Tibial nerve (tissue), 3 donors: ENCODE data around the gene KRTAP12-2.

ENCODE experiments used
- CTCF ChIP-seq, 5 experiments: fragments of 200-600 bp in 3 of 5; fragments of 450-650 bp in 2 of 5; sonication (generic) in 3 of 5; IDR thresholded peaks; one replicate each; pipeline ENCODE4 v1.5.1; 2016 to 2019; ENCODE audit warnings: antibody characterized with exemption in 5 of 5, mild to moderate bottlenecking in 3 of 5, moderate library complexity in 2 of 5
- POLR2A ChIP-seq, 2 donors: fragments of 450-650 bp; IDR thresholded peaks; one replicate each; pipeline ENCODE4 v1.6.1; 2017; ENCODE audit warnings: antibody characterized with exemption in 2 of 2, mild to moderate bottlenecking in 2 of 2, moderate library complexity in 2 of 2

GRCh38 chr21:44701541-44701940 is 34.8 kb upstream of the KRTAP12-2 start:
- TF ChIP-seq CTCF (IDR thresholded peaks at IDR 0.05) (no peak), POLR2A (IDR thresholded peaks at IDR 0.05) (no peak)
